GM18507 (cell line): ENCODE measurements around the gene PAMR1.
"Not testable (repeated sequence)": the region's sequence is repeated elsewhere in the genome, so short reads cannot be mapped to it uniquely, and the experiment has no call there.

ENCODE experiments used
- DNase-seq: peaks from one replicate; pipeline ENCODE4 v3.0.0; 2011; ENCODE audit warnings: low read depth; ENCODE audit not compliant: insufficient read length; ENCODE audit errors: extremely low spot score
- FAIRE-seq: peaks from 2 replicates; lab custom pipeline; 2011; peaks lifted over from hg19 to GRCh38; lab: Jason Lieb, UNC

The PAMR1 gene

GRCh38 chr11:35525501-35526175, at the start of gene PAMR1:
PAMR1 (minus strand) TSS chr11:35525616; CDS start chr11:35525585, 31 bp downstream.
- FAIRE-seq (no peak), DNase-seq (no peak)

- DNase-seq = no peak
- FAIRE-seq = no peak
Observed at GRCh38 chr11:35571696-35572095, 46.3 kb upstream of the PAMR1 start.

DNA sequence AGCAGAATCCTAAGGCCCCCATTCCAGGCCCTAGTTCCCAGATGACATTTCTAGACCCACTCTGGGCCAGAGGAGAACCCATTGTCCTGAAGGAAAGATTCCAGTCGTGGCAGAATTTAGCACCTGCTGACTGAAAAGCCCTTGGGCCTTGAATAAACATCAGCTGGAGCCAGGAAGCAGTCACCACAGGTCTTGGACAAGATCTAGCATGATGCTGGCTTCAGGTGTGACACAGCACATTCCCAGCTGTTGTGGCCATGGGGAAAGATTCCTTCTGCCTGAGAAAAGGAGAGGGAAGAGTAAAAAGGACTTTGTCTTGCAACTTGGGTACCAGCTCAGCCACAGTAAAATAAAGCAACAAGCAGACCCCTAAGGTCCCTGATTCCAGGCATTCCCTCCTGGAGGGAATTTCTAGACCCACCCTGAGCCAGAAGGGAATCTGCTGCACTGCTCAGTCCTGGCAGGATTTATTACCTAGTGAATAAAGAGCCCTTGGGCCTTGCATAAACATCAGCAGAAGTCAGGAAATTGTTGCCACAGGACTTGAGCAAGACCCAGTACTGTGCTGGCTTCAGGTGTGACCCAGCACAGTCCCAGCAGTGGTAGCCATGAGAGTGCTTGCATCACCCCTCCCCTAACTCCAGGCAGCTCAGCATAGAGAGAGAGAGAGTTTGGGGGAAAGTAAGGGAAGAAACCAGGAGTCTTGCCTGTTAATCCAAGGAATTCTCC, 42.5 kb upstream of the PAMR1 start:
- DNase-seq (no peak), FAIRE-seq (no peak)

DNA sequence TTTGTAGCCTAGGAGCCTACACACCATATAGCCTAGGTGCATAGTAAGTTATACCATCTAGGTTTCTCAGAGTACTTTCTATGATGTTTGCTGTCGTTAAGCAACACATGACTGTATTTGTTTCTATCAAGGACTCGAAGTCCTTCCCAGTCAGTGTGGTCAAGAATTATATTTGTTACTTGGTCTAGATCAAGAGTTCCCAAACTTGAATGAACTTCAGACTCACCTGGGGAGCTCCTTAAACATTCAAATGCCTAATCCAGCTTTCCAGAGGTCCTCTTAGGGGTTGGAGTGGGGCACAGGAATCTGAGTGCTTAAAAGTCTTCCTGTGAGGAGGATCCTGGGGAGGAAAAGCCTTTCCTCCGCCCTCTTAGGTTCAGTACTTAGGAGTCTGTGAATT, 41.5 kb upstream of the PAMR1 start:
- no peak for FAIRE-seq

GRCh38 chr11:35566181-35566580, 40.8 kb upstream of the PAMR1 start:
- FAIRE-seq = no peak
- DNase-seq = no peak

More for the DNA sequence above, 41.5 kb upstream of the PAMR1 start:
- no peak for DNase-seq

GRCh38 chr11:35564245-35564595, 38.8 kb upstream of the PAMR1 start:
- DNase-seq (no peak), FAIRE-seq (no peak)

DNA sequence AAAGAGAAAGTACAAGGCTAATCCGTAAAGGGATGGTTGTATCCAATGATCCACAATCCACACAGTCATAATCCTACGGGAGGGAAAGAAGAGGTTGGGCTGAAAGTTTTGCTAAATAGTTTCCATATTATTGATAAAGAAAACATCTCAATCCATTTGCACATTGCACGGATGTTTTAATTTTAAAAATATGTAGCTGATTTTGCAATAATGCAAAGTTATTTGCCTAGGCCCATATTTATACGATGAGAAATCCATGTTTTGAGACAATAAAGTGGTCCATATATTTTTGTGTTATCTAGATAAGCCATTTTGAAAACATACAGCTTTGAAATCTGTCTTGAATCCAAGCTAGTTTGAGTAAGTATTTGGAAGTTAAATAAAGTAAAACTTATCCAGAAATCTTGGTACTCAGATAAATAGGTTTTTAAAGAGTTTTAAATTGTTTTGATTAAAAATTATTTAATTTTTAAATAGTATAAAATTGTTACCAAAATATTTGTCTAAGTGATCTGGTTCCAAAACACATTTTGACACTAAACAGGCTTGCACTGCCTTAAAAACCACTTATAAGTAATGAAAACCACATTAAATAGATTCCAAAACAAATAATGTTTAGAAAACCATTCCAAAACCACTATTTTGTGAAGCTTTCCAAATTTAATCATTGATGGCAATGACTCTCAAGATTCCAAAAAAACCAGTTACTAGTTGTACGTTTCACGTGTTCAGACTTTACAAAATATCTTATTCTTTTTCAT, 38.2 kb upstream of the PAMR1 start:
- no peak for FAIRE-seq
- DNase-seq = no peak

- DNase-seq (no peak), FAIRE-seq (no peak)
Observed at GRCh38 chr11:35559949-35560348, 34.5 kb upstream of the PAMR1 start.

GRCh38 chr11:35558513-35558912, 33.1 kb upstream of the PAMR1 start:
- FAIRE-seq = no peak
- DNase-seq = no peak

- no peak for FAIRE-seq
- DNase-seq = no peak
Observed at GRCh38 chr11:35555488-35555887, 30.1 kb upstream of the PAMR1 start.

DNA sequence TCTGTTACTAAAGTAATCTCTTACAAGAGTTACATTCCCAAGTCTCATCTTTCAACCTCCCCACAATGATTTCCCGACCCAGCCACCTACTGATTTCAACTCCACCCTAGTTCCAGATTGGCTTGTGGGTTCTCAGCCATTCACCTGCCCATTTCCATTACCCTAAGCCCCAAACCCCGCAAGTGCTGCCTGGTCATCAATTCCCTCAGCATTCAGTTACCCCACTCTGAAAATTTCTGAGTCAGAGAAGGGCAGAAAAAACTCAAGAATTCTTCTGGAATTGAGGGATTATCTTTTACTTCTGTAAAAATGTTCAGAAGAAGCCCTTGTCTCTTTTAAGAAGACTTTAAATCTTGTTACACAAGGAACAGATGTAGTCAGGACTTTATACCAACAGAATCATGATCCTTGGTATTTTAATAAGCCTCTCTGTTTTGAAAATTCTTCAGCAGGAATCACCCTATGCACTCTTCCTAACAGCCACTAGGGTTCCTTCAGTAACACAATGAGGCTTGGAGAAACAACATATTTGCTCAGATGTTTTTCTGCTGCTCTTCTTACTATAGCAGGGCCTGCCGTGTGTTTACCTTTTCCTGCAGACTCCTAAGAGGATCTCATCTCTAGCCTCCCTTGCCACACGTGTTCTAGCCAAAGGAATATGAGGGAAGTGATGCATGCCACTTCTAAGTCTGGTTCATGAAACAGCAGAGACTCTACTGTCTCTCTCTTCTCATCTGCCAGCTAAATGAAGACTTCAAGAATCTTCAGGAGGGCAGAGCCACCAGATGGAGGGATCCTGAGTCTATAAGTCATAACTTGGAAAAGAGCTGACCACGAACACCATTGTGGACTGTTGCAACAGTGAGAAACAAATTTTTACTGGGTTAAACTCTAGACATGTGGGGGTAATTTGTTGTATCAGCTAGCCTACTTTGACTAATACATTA, 29.3 kb upstream of the PAMR1 start:
- no peak for FAIRE-seq
- DNase-seq = no peak

GRCh38 chr11:35553831-35554230, 28.4 kb upstream of the PAMR1 start:
- FAIRE-seq = no peak
- DNase-seq = no peak

DNA sequence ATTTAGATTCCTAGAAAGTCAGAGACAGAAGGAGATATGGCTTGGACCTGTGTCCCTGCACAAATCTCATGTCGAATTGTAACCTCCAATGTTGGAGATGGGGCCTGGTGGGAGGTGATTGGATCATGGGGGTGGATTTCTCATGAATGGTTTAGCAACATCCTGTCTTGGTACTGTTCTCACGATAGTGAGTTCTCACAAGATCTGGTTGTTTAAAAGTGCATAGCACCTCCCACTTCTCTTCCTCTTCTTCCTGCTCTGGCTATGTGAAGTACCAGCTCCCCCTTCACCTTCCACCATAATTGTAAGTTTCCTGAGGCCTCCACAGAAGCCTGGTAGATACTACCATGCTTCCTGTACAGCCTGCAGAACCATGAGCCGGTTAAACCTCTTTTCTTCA, 27.6 kb upstream of the PAMR1 start:
- no peak for FAIRE-seq
- no peak for DNase-seq

GRCh38 chr11:35552616-35553015, 27.2 kb upstream of the PAMR1 start:
- FAIRE-seq = no peak
- no peak for DNase-seq

- DNase-seq (no peak), FAIRE-seq (no peak)
Observed at GRCh38 chr11:35550374-35551036, 25.1 kb upstream of the PAMR1 start.

DNA sequence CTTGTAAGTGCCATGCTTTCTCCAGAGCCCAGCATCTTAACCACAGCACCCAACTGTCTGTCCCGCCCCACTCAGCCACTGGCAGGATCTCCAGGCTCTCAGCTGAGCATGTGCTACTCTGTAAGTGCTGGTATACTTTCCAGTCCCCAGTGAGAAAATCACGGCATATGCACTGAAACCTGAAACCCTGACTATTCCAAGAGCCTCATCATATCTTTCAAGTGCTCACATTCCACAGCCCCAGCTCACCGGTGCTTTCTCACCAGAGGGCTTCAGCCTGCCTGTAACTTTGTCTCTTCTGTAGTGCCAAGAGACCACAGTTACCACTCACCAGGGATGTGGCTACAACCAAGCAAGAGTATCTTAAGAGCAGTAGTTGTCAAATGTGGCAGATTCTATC, 24.4 kb upstream of the PAMR1 start:
- no peak for FAIRE-seq

GRCh38 chr11:35548925-35549561, 23.6 kb upstream of the PAMR1 start:
- no peak for DNase-seq
- FAIRE-seq = no peak

More for the DNA sequence above, 24.4 kb upstream of the PAMR1 start:
- DNase-seq = no peak

DNA sequence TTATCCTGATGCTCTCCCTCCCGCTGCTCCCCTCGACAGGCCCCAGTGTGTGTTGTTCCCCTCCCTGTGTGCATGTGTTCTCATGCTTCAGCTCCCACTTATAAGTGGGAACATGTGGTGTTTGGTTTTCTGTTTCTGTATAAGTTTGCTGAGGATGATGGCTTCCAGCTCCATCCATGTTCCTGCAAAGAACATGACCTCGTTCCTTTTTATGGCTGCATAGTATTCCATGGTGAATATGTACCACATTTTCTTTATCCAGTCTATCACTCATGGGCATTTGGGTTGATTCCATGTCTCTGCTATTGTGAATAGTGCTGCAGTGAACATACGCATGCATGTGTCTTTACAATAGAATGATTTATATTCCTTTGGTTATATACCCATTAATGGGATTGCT, 22.6 kb upstream of the PAMR1 start:
- FAIRE-seq, DNase-seq: not testable (repeated sequence)

- DNase-seq (no peak), FAIRE-seq (no peak)
Observed at GRCh38 chr11:35546317-35546716, 20.9 kb upstream of the PAMR1 start.
